GM13976 (cell line): ENCODE results near the gene DNAI2.

Experiments
- DNase-seq: peaks from one replicate; pipeline ENCODE4 v3.0.0; 2012; ENCODE audit warnings: low spot score
- in situ Hi-C: fragments of 300-500 bp; cut with MboI; formaldehyde crosslinking; loops from one replicate; pipeline ENCODE4 v1.12.0; 2022; ENCODE audit warnings: low sequenced_read_pairs, mixed read lengths, inconsistent platforms; ENCODE audit not compliant: unreplicated experiment
- TF ChIP-seq, protein P1 (sequence below): IDR thresholded peaks from 2 replicates; pipeline ENCODE4 v1.5.1; 2012; ENCODE audit warnings: borderline replicate concordance, mild to moderate bottlenecking; ENCODE audit not compliant: insufficient read depth; ENCODE audit errors: extremely low read depth, missing control alignments, control extremely low read depth

DNAI2 gene

DNA sequence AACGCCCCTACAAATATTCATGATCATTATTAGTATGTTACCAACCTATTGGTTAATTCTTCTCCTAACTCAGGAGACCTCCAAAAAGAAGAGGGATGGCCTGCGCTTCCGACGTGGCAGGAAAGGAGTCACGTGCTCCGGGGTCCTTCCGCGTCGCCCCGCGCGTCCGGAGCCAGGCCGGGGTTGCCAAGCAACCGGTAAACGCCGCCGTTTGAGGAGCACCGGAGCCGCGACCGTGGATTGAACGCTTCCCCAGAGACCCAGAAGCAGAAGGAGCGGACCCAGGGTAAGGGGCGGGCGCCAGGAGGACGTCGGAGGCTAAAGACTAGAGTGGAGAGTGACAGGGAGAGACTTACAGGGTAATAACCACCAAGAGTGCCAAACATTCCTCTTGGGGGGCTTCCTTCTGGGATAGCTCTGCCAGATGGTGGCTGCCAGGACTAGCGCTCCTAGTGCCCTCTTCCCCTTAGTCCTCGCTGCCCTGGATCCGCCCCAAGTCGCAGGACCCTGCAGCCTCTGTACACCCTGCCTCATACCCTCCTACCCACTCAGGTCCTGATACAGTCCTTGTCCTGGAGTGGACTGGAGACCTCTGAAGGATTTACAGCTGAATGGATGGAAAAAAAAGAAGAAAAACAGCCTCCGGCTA, at the start of gene DNAI2:
DNAI2 (plus strand) TSS at position 175 of the 649 bp plus-strand sequence. CDS start 7,584 bp downstream, outside the sequence.
- DNase-seq, result peak; percentile 50
- in situ Hi-C loops, result no loop called here
- TF ChIP-seq, protein P1, sequence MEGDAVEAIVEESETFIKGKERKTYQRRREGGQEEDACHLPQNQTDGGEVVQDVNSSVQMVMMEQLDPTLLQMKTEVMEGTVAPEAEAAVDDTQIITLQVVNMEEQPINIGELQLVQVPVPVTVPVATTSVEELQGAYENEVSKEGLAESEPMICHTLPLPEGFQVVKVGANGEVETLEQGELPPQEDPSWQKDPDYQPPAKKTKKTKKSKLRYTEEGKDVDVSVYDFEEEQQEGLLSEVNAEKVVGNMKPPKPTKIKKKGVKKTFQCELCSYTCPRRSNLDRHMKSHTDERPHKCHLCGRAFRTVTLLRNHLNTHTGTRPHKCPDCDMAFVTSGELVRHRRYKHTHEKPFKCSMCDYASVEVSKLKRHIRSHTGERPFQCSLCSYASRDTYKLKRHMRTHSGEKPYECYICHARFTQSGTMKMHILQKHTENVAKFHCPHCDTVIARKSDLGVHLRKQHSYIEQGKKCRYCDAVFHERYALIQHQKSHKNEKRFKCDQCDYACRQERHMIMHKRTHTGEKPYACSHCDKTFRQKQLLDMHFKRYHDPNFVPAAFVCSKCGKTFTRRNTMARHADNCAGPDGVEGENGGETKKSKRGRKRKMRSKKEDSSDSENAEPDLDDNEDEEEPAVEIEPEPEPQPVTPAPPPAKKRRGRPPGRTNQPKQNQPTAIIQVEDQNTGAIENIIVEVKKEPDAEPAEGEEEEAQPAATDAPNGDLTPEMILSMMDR, result no peak

DNA sequence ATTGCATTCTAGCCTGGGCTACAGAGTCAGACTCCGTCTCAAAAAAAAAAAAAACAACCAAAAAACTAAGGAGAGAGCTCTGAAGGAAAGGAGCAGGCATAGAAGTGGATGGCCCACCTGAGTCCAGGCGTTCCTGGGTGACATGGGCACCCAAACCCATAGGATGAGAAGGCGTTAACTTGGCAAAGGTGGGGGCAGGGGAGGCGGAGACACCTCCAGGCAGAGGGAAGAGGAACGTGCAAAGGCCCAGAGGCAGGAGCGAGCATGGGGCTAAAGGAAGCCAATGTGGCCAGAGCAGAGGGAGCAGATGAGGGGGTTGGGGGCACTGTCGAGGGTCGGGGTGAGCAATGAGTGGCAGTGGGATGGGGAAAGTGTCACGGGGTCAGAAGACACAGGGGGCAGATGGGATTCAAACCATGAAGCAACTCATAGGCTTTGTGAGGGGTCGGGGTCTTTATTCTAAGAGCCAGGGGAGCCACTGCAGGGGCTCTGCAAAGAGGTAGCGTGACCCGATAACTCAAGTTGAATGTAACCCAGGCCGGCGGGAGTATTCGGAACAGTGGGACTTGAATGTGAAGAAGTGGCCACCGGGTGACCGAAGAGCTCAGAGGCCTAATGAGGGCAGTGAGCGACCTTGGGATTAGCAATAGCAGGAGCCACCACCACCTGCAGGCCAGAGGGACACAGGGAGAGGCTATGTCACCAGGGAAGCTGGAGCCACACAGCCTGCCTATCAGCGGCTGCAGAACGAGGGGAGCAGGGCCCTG, 48.9 kb upstream of the DNAI2 start:
- DNase-seq, result no peak
- in situ Hi-C loops, result no loop called here
- TF ChIP-seq, protein P1, result no peak

- in situ Hi-C loops, result no loop called here
- DNase-seq, result no peak
- TF ChIP-seq, protein P1, result no peak
Observed at GRCh38 chr17:74226252-74226651, 47.8 kb upstream of the DNAI2 start.

- in situ Hi-C loops, result no loop called here
- TF ChIP-seq, protein P1, result no peak
- no peak for DNase-seq
Observed at GRCh38 chr17:74227271-74228080, 46.6 kb upstream of the DNAI2 start.

GRCh38 chr17:74228306-74228978, 45.6 kb upstream of the DNAI2 start:
- no peak for DNase-seq
- TF ChIP-seq, protein P1, result no peak
- in situ Hi-C loops, result no loop called here

DNA sequence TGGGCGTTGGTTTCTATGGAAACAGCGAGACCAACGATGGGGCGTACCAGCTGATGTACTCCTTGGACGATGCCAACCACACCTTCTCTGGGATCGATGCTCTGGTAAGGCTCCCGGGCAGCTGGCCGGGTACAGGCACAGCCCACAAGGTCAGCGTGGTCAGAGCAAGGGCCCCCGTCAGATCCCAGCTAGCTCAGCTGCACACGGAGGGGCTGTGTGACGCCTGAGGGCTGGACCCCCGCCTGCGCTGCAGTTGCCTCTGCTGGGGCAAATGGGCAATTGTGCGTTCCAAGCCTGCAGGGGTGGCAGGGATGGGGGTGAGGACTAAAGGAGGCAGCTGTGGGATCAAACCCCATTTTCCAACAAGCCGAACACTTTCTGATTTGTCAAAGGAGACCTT, 43.1 kb upstream of the DNAI2 start:
- TF ChIP-seq, protein P1, result no peak
- in situ Hi-C loops, result no loop called here
- DNase-seq, result no peak
